MM.1S (cell line): ENCODE results near the gene MAT2A.

ENCODE experiments used
- CTCF ChIP-seq: fragments of 300-600 bp; sonication (generic); IDR thresholded peaks from 2 replicates; pipeline ENCODE4 v1.5.1; 2016; ENCODE audit warnings: antibody characterized with exemption, low read length, mixed read lengths
- EZH2 ChIP-seq: fragments of 300-600 bp; sonication (generic); optimal IDR thresholded peaks from 2 replicates; pipeline ENCODE3; 2017; ENCODE audit warnings: low read depth, mild to moderate bottlenecking, antibody characterized with exemption, low read length, mixed read lengths
- EZH2phosphoT487 ChIP-seq: fragments of 300-600 bp; sonication (generic); IDR thresholded peaks from 2 replicates; pipeline ENCODE4 v1.6.1; 2018; ENCODE audit warnings: antibody characterized with exemption, low read length

DNA sequence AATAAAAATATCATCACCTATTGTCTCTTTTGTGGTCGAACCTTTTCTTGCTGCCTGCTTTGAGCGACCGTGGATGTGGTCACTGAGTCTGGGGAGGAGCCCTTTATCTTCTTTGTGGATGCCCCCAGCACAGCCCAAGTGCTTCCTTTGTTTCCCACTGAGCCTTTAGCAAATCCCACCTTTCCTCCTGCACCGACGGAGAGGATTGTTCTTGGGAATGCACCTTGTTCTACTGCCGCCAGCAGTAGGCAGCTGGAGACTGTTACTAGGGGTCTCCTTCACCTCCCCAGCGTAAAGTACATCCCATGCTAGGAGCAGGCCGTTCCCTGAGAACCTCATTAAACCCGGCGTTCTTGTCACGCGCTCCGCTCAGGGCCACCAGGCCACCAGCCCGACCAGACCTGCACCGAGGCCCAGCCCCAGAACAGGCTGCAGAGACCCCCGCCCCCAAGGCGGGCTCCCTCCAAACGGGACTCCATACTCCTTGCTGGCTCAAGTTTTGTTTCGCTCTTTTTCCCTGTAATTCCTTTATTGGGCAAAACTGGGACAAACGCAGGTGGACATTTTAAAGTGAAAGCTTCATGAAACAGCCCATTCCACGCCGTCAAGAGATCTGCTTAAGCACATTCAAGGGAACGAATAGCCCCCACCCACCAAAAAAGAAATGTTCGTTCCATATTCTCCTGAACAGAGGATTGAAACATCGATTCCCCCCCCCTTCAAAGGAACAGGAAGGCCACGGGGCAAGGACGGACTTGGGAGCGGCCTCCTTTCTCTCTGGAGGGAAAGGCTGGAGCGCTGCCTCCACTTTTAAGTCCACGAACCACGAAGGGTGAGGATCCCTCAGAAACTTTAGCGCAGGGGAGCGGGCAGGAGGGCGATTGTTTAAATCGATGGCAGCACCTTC, 1.1 kb upstream of the MAT2A start:
- TF ChIP-seq CTCF (peak; percentile 13; the same call in 1 of the 2 replicates), EZH2 (no peak), EZH2phosphoT487 (no peak)
